ENCODE data around the gene GALNT4. TPM values are rescaled to one million over a fixed set of nuclear protein-coding genes. Genes with fewer than 3 reads are reported as not detected.

GALNT4 gene
- total and polyA plus RNA-seq, 2 of the 13 experiments (the other 11 are each of a cell fraction or from before 2014, with no cell fraction given): 4.9 to 6.8 TPM

GRCh38 chr12:89524541-89525304 is at the start of gene GALNT4 (continued):
- peak; percentile 20 for TF ChIP-seq HNRNPLL (IDR thresholded peaks at IDR 0.05; ENCODE audit: low read depth, low read length, poor library complexity, severe bottlenecking)
- TF ChIP-seq HIVEP1 (CRISPR knock-in tag; IDR thresholded peaks at IDR 0.05): peak; percentile 37; the same call in 1 of the 2 replicates
- TF ChIP-seq ZNF224 (CRISPR knock-in tag; IDR thresholded peaks at IDR 0.05): no peak
- TF ChIP-seq PPARG (CRISPR knock-in tag; conservative IDR thresholded peaks at IDR 0.05): no peak
- TF ChIP-seq KAT7 (CRISPR knock-in tag; IDR thresholded peaks at IDR 0.05; ENCODE audit: borderline replicate concordance): peak; percentile 52; the same call in 1 of the 2 replicates
- TF ChIP-seq DMAP1 (CRISPR knock-in tag; IDR thresholded peaks at IDR 0.05): peak; percentile 56; the same call in 1 of the 2 replicates
- TF ChIP-seq MTA3 (CRISPR knock-in tag; IDR thresholded peaks at IDR 0.05): no peak
- peak; percentile 24; the same call in 1 of the 2 replicates for TF ChIP-seq FOXP4 (CRISPR knock-in tag; IDR thresholded peaks at IDR 0.05)
- TF ChIP-seq RBM39 (IDR thresholded peaks at IDR 0.05; ENCODE audit: low read depth, low read length, poor library complexity, severe bottlenecking): peak; percentile 90
- TF ChIP-seq MLLT10 (CRISPR knock-in tag; IDR thresholded peaks at IDR 0.05): no peak
- TF ChIP-seq ZNF335 (CRISPR knock-in tag; IDR thresholded peaks at IDR 0.05): peak; percentile 43; the same call in 1 of the 2 replicates
- no peak for TF ChIP-seq ARID2 (CRISPR knock-in tag; IDR thresholded peaks at IDR 0.05; ENCODE audit: borderline replicate concordance)
- TF ChIP-seq CBX2 (IDR thresholded peaks at IDR 0.05; ENCODE audit: low read depth, low read length): no peak
- no peak for TF ChIP-seq CBX2 (CRISPR knock-in tag; IDR thresholded peaks at IDR 0.05; ENCODE audit: low read depth)
- peak in 1 of 2 experiments; percentile 54; a peak in 1 of 4 replicates for TF ChIP-seq ATF4 (CRISPR knock-in tag; IDR thresholded peaks at IDR 0.05)
- 0 out of 2 replicates have a peak, but pooled peaks have one; percentile 38 for TF ChIP-seq MIER2 (CRISPR knock-in tag; IDR thresholded peaks at IDR 0.05)
- TF ChIP-seq KDM3A (CRISPR knock-in tag; IDR thresholded peaks at IDR 0.05; ENCODE audit: low read depth): no peak
- 0 out of 2 replicates have a peak, but pooled peaks have one; percentile 26 for TF ChIP-seq BORCS8-MEF2B (CRISPR knock-in tag; IDR thresholded peaks at IDR 0.05)
- TF ChIP-seq ZNF563 (CRISPR knock-in tag; IDR thresholded peaks at IDR 0.05): peak; percentile 48; the same call in 1 of the 2 replicates
- no peak for TF ChIP-seq ZNF367 (CRISPR knock-in tag; IDR thresholded peaks at IDR 0.05; ENCODE audit: borderline replicate concordance)
- peak; percentile 59; the same call in 1 of the 2 replicates for TF ChIP-seq HBP1 (CRISPR knock-in tag; IDR thresholded peaks at IDR 0.05; ENCODE audit: low read depth)
- 0 out of 2 replicates have a peak, but pooled peaks have one; percentile 17 for TF ChIP-seq SP5 (CRISPR knock-in tag; IDR thresholded peaks at IDR 0.05; ENCODE audit: borderline replicate concordance, low read depth)
- TF ChIP-seq DR1 (CRISPR knock-in tag; IDR thresholded peaks at IDR 0.05): peak; percentile 40; the same call in 1 of the 2 replicates
- TF ChIP-seq ZNF776 (CRISPR knock-in tag; IDR thresholded peaks at IDR 0.05): 0 out of 2 replicates have a peak, but pooled peaks have one; percentile 21
- TF ChIP-seq ZNF333 (CRISPR knock-in tag; IDR thresholded peaks at IDR 0.05; ENCODE audit: borderline replicate concordance): peak; percentile 52; the same call in 1 of the 2 replicates
- TF ChIP-seq PHF8 (CRISPR knock-in tag; IDR thresholded peaks at IDR 0.05): peak; percentile 73
- TF ChIP-seq ZNF446 (CRISPR knock-in tag; IDR thresholded peaks at IDR 0.05): no peak; the same call in 1 of the 2 replicates
